Adipocyte (in vitro differentiated cells): ENCODE measurements around the gene GOLGA1.
"Not testable (repeated sequence)": the region's sequence is repeated elsewhere in the genome, so short reads cannot be mapped to it uniquely, and the experiment has no call there.

Experiments
- DNase-seq: peaks from one replicate; pipeline ENCODE4 v3.0.0-alpha.2; 2015; ENCODE audit warnings: low read depth
- H3K27me3 ChIP-seq: replicated peaks from 2 replicates; pipeline ENCODE4 v1.7.0; 2013; ENCODE audit warnings: mild to moderate bottlenecking, low read length, moderate library complexity; ENCODE audit not compliant: control insufficient read depth, insufficient read depth
- H3K36me3 ChIP-seq: 2 replicates; pipeline ENCODE4 v1.7.0; 2013; ENCODE audit warnings: low read length, mild to moderate bottlenecking, moderate library complexity; ENCODE audit not compliant: control insufficient read depth, insufficient read depth, severe bottlenecking
- H3K4me1 ChIP-seq: 2 replicates; pipeline ENCODE4 v1.7.0; 2013; ENCODE audit warnings: mild to moderate bottlenecking, low read length, moderate library complexity; ENCODE audit not compliant: control insufficient read depth, insufficient read depth
- H3K4me3 ChIP-seq: 2 replicates; pipeline ENCODE4 v1.7.0; 2013; ENCODE audit warnings: mild to moderate bottlenecking, low read length, moderate library complexity
- H3K9ac ChIP-seq: 2 replicates; pipeline ENCODE4 v1.7.0; 2013; ENCODE audit warnings: mild to moderate bottlenecking, low read length, moderate library complexity
- H3K9me3 ChIP-seq: 2 replicates; pipeline ENCODE4 v1.7.0; 2013; ENCODE audit warnings: mild to moderate bottlenecking, low read length, moderate library complexity; ENCODE audit not compliant: control insufficient read depth

The GOLGA1 gene

GRCh38 chr9:124940894-124941678 is at the start of gene GOLGA1:
Gene GOLGA1 (minus strand): TSS chr9:124941083. CDS start chr9:124938711, 2,372 bp downstream.
- Histone ChIP-seq H3K9ac (peak within 1 kb of the TSS; percentile 100), H3K9me3 (no peaks in the 10 kb centered on the region), H3K36me3 (peaks cover 15% of the 10 kb centered on the region), H3K4me3 (peak within 1 kb of the TSS; percentile 100), H3K4me1 (peaks cover 20% of the 10 kb centered on the region), H3K27me3 (no peaks in the 10 kb centered on the region)
- DNase-seq = peak; percentile 97

- no peak for DNase-seq
- H3K4me3 ChIP-seq = no peak overlapping the region
- no peaks in the 10 kb centered on the region for H3K27me3 ChIP-seq
- peaks cover 4% of the 10 kb centered on the region for H3K4me1 ChIP-seq
- H3K9me3 ChIP-seq = no peaks in the 10 kb centered on the region
- peaks cover 4% of the 10 kb centered on the region for H3K36me3 ChIP-seq
- H3K9ac ChIP-seq = no peak overlapping the region
Observed at GRCh38 chr9:124983698-124984097, 42.8 kb upstream of the GOLGA1 start.

GRCh38 chr9:124980431-124980830 is 39.5 kb upstream of the GOLGA1 start:
- Histone ChIP-seq H3K27me3 (no peaks in the 10 kb centered on the region), H3K9me3 (no peaks in the 10 kb centered on the region), H3K4me3 (no peak overlapping the region), H3K36me3 (peaks cover 4% of the 10 kb centered on the region), H3K4me1 (no peaks in the 10 kb centered on the region), H3K9ac (no peak overlapping the region)
- no peak for DNase-seq

GRCh38 chr9:124975131-124975530 is 34.2 kb upstream of the GOLGA1 start:
- H3K9ac ChIP-seq = no peak overlapping the region
- no peaks in the 10 kb centered on the region for H3K4me1 ChIP-seq
- no peaks in the 10 kb centered on the region for H3K9me3 ChIP-seq
- peaks cover 10% of the 10 kb centered on the region for H3K36me3 ChIP-seq
- DNase-seq = no peak
- no peak overlapping the region for H3K4me3 ChIP-seq
- no peaks in the 10 kb centered on the region for H3K27me3 ChIP-seq

GRCh38 chr9:124973807-124974206 is 32.9 kb upstream of the GOLGA1 start:
- H3K4me3 ChIP-seq = no peak overlapping the region
- DNase-seq = no peak

GRCh38 chr9:124972241-124972770 is 31.4 kb upstream of the GOLGA1 start:
- H3K4me1 ChIP-seq = no peaks in the 10 kb centered on the region
- H3K4me3 ChIP-seq = no peak overlapping the region
- no peaks in the 10 kb centered on the region for H3K9me3 ChIP-seq
- no peak overlapping the region for H3K9ac ChIP-seq
- DNase-seq = no peak
- peaks cover 14% of the 10 kb centered on the region for H3K36me3 ChIP-seq
- no peaks in the 10 kb centered on the region for H3K27me3 ChIP-seq

More at GRCh38 chr9:124973807-124974206, 32.9 kb upstream of the GOLGA1 start:
- peaks cover 10% of the 10 kb centered on the region for H3K36me3 ChIP-seq
- no peak overlapping the region for H3K9ac ChIP-seq
- H3K4me1 ChIP-seq = no peaks in the 10 kb centered on the region
- no peaks in the 10 kb centered on the region for H3K27me3 ChIP-seq
- no peaks in the 10 kb centered on the region for H3K9me3 ChIP-seq

- no peak overlapping the region for H3K4me3 ChIP-seq
- peak; percentile 20 for DNase-seq
- H3K4me1 ChIP-seq = no peaks in the 10 kb centered on the region
- no peaks in the 10 kb centered on the region for H3K9me3 ChIP-seq
- H3K27me3 ChIP-seq = no peaks in the 10 kb centered on the region
- H3K9ac ChIP-seq = no peak overlapping the region
- H3K36me3 ChIP-seq = peaks cover 9% of the 10 kb centered on the region
Observed at GRCh38 chr9:124969401-124969800, 28.5 kb upstream of the GOLGA1 start.

- no peaks in the 10 kb centered on the region for H3K4me1 ChIP-seq
Observed at GRCh38 chr9:124968238-124968637, 27.4 kb upstream of the GOLGA1 start.

GRCh38 chr9:124965775-124966568 is 25.1 kb upstream of the GOLGA1 start:
- not testable (repeated sequence) for H3K27me3 ChIP-seq, H3K9ac ChIP-seq, H3K4me3 ChIP-seq, H3K4me1 ChIP-seq, H3K36me3 ChIP-seq, H3K9me3 ChIP-seq
- DNase-seq = peak; percentile 13

More at GRCh38 chr9:124968238-124968637, 27.4 kb upstream of the GOLGA1 start:
- Histone ChIP-seq H3K9ac (no peak overlapping the region), H3K36me3 (peaks cover 9% of the 10 kb centered on the region), H3K9me3 (no peaks in the 10 kb centered on the region), H3K27me3 (no peaks in the 10 kb centered on the region), H3K4me3 (no peak overlapping the region)
- no peak for DNase-seq

GRCh38 chr9:124964604-124965003 is 23.7 kb upstream of the GOLGA1 start:
- no peak overlapping the region for H3K9ac ChIP-seq
- DNase-seq = no peak
- no peaks in the 10 kb centered on the region for H3K9me3 ChIP-seq
- H3K27me3 ChIP-seq = no peaks in the 10 kb centered on the region
- H3K36me3 ChIP-seq = peaks cover 4% of the 10 kb centered on the region
- no peak overlapping the region for H3K4me3 ChIP-seq
- no peaks in the 10 kb centered on the region for H3K4me1 ChIP-seq

GRCh38 chr9:124964056-124964455 is 23.2 kb upstream of the GOLGA1 start:
- Histone ChIP-seq H3K9me3 (no peaks in the 10 kb centered on the region), H3K27me3 (no peaks in the 10 kb centered on the region), H3K9ac (no peak overlapping the region), H3K4me3 (no peak overlapping the region), H3K36me3 (peaks cover 4% of the 10 kb centered on the region), H3K4me1 (no peaks in the 10 kb centered on the region)
- no peak for DNase-seq
